ENCODE data around the gene PTPN4.
A peak's percentile ranks its signal among the peaks of the same experiment; 100 is the strongest.

The PTPN4 gene

GRCh38 chr2:119814216-119814615 lies 54.5 kb downstream of the PTPN4 start:
- no peak for DNase-seq

GRCh38 chr2:119818792-119819191 lies 59.1 kb downstream of the PTPN4 start:
- no peak for DNase-seq

GRCh38 chr2:119819846-119820245 lies 60.1 kb downstream of the PTPN4 start:
- no peak for DNase-seq

GRCh38 chr2:119820275-119820674 lies 60.6 kb downstream of the PTPN4 start:
- no peak for DNase-seq

- peak; percentile 17 for DNase-seq
Measured at GRCh38 chr2:119821266-119821665, 61.5 kb downstream of the PTPN4 start.

GRCh38 chr2:119823734-119824334 lies 64.1 kb downstream of the PTPN4 start:
- DNase-seq = peak; percentile 31

- peak; percentile 41 for DNase-seq
Measured at GRCh38 chr2:119826370-119826961, 66.7 kb downstream of the PTPN4 start.

- no peak for DNase-seq
Measured at GRCh38 chr2:119827866-119828507, 68.3 kb downstream of the PTPN4 start.

- no peak for DNase-seq
Measured at GRCh38 chr2:119836455-119837142, 76.9 kb downstream of the PTPN4 start.

GRCh38 chr2:119837350-119837749 lies 77.6 kb downstream of the PTPN4 start:
- no peak for DNase-seq

- DNase-seq = no peak
Measured at GRCh38 chr2:119837759-119838158, 78.0 kb downstream of the PTPN4 start.

GRCh38 chr2:119838179-119838578 lies 78.5 kb downstream of the PTPN4 start:
- DNase-seq = no peak

- no peak for DNase-seq
Measured at GRCh38 chr2:119841550-119841949, 81.8 kb downstream of the PTPN4 start.

- no peak for DNase-seq
Measured at GRCh38 chr2:119846021-119846420, 86.3 kb downstream of the PTPN4 start.

- DNase-seq = no peak
Measured at GRCh38 chr2:119849838-119850565, 90.3 kb downstream of the PTPN4 start.

GRCh38 chr2:119852214-119852613 lies 92.5 kb downstream of the PTPN4 start:
- DNase-seq = no peak

GRCh38 chr2:119853777-119854399 lies 94.2 kb downstream of the PTPN4 start:
- DNase-seq = no peak

GRCh38 chr2:119856469-119856901 lies 96.8 kb downstream of the PTPN4 start:
- DNase-seq = no peak

GRCh38 chr2:119857742-119858141 lies 98.0 kb downstream of the PTPN4 start:
- no peak for DNase-seq

- no peak for DNase-seq
Measured at GRCh38 chr2:119859528-119859927, 99.8 kb downstream of the PTPN4 start.

- DNase-seq = no peak
Measured at GRCh38 chr2:119860924-119861323, 101.2 kb downstream of the PTPN4 start.

- DNase-seq = no peak
Measured at GRCh38 chr2:119862127-119862889, 102.6 kb downstream of the PTPN4 start.

Data from stimulated activated CD4-positive, alpha-beta T cell treated with anti-CD3 and anti-CD28 coated beads, Interleukin-4, amount 100 ng/mL, for 24 hours (primary cell).